ENCODE data around the gene CCIN.

CCIN gene

DNA sequence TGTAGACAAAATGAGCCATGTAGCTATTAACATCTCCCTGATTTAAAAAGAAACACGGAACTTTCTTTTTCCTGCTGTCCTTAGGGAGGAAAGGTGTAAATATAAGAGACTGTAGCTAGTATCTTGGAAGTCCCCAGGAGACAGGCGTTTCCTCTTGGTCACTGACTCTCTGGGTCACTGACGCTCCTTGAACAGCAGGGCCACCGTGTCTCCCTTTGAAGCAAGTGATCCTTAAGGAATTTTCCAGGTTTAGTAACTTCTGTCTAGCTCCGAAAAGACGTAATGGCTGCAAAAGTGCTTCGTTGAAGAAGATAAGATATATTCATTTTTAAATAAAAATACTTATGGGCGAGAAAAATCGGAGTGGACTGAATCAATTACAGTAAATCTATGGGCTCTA lies 20.8 kb downstream of the CCIN start:
- no peak for DNase-seq (ENCODE audit: low spot score)
- in situ Hi-C loops (cut with MboI; ENCODE audit: low sequenced_read_pairs, unreplicated experiment): no loop called here
- TF ChIP-seq, protein P1, sequence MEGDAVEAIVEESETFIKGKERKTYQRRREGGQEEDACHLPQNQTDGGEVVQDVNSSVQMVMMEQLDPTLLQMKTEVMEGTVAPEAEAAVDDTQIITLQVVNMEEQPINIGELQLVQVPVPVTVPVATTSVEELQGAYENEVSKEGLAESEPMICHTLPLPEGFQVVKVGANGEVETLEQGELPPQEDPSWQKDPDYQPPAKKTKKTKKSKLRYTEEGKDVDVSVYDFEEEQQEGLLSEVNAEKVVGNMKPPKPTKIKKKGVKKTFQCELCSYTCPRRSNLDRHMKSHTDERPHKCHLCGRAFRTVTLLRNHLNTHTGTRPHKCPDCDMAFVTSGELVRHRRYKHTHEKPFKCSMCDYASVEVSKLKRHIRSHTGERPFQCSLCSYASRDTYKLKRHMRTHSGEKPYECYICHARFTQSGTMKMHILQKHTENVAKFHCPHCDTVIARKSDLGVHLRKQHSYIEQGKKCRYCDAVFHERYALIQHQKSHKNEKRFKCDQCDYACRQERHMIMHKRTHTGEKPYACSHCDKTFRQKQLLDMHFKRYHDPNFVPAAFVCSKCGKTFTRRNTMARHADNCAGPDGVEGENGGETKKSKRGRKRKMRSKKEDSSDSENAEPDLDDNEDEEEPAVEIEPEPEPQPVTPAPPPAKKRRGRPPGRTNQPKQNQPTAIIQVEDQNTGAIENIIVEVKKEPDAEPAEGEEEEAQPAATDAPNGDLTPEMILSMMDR (IDR thresholded peaks at IDR 0.05; ENCODE audit: borderline replicate concordance, control extremely low read depth, extremely low read depth, insufficient read depth, missing control alignments): no peak

GRCh38 chr9:36190388-36191289 lies 21.5 kb downstream of the CCIN start, which contains the start of gene CLTA:
Gene CLTA (plus strand): TSS chr9:36190921. CDS start chr9:36191057, 136 bp downstream.
- in situ Hi-C loops (cut with MboI; ENCODE audit: low sequenced_read_pairs, unreplicated experiment): no loop called here
- peak; percentile 99 for DNase-seq (ENCODE audit: low spot score)
- TF ChIP-seq, protein P1 (IDR thresholded peaks at IDR 0.05; ENCODE audit: borderline replicate concordance, control extremely low read depth, extremely low read depth, insufficient read depth, missing control alignments): peak; percentile 30

GRCh38 chr9:36191290-36191645 lies 22.1 kb downstream of the CCIN start:
- DNase-seq (ENCODE audit: low spot score): no peak
- in situ Hi-C loops (cut with MboI; ENCODE audit: low sequenced_read_pairs, unreplicated experiment): no loop called here
- TF ChIP-seq, protein P1 (IDR thresholded peaks at IDR 0.05; ENCODE audit: borderline replicate concordance, control extremely low read depth, extremely low read depth, insufficient read depth, missing control alignments): no peak

DNA sequence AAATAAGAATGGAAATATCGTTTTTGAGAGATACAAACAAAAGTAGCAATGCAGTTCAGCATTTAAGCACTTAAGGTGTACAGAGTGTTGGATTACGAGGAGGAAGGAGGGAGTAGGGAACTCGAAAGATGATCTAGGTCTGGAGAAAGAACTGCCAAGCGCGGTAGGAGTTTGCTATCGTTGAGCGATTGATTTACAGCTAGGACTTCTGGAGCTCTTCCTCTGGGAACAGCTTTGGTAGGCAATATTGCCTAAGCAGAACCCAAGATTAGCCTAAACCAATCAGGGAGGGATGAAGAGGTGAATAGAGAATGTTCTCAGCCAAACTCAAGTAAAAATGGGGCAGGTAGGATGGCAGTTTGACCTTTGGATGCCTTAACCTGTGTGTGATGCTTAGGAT lies 22.5 kb downstream of the CCIN start:
- in situ Hi-C loops (cut with MboI; ENCODE audit: low sequenced_read_pairs, unreplicated experiment): no loop called here
- TF ChIP-seq, protein P1 (IDR thresholded peaks at IDR 0.05; ENCODE audit: borderline replicate concordance, control extremely low read depth, extremely low read depth, insufficient read depth, missing control alignments): no peak
- DNase-seq (ENCODE audit: low spot score): no peak

DNA sequence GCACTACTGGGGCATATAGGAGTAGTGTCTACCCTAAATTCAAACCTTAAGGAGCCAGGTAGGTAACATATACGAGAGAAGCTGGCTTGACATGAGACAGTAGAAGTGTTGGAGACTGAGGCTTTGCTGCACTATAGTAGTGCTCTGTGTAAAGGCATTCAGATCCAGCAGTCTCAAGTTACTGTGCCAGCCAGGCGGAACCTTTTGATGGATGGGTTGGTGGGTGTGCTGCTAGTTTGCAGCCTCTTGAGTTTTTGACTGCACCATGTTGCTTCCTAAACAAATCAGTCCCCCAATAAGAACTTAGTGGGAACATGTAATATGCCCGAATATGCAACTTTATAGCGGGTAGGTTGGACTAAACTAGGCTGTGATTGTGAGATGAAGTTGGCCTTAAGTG lies 23.0 kb downstream of the CCIN start:
- TF ChIP-seq, protein P1 (IDR thresholded peaks at IDR 0.05; ENCODE audit: borderline replicate concordance, control extremely low read depth, extremely low read depth, insufficient read depth, missing control alignments): no peak
- in situ Hi-C loops (cut with MboI; ENCODE audit: low sequenced_read_pairs, unreplicated experiment): no loop called here
- no peak for DNase-seq (ENCODE audit: low spot score)

DNA sequence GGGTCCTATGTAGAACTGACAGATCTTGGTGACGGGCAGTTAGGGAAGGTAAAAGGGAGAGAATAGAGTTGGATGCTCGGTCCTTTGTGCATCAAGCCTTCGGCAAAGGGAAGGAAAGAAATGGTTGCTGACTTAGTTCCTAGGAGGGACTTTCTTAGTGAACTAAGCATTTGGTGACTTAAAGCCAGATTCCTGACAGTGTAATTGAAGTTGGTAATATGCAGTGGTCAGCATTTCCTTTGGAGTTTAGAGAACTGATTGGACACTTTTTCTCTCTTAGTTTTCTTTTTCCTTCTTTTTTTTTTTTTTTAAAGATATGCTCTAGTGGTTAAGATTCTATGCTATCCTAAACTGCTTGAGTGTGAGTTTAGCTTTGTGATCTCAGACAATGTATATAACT lies 23.8 kb downstream of the CCIN start:
- no peak for DNase-seq (ENCODE audit: low spot score)
- in situ Hi-C loops (cut with MboI; ENCODE audit: low sequenced_read_pairs, unreplicated experiment): no loop called here
- TF ChIP-seq, protein P1 (IDR thresholded peaks at IDR 0.05; ENCODE audit: borderline replicate concordance, control extremely low read depth, extremely low read depth, insufficient read depth, missing control alignments): no peak
